Tibial artery (tissue), 4 donors: ENCODE results near the gene INPP5B.

Source experiments
- DNase-seq, 2 donors: peaks; one replicate each; pipeline ENCODE4 v3.0.0-alpha.2; 2019
- H3K27ac ChIP-seq, 2 donors: fragments of 200-600 bp; sonication (generic) in 1 of 2; 1 replicate in 1 of 2; 2 replicates in 1 of 2; pipeline ENCODE4 v1.5.1; 2018 to 2019; ENCODE audit warnings: mild to moderate bottlenecking in 1 of 2
- H3K27me3 ChIP-seq, 2 donors: fragments of 200-600 bp; sonication (generic) in 1 of 2; one replicate each; pipeline versions ENCODE4 v1.5.1 to v1.6.0; 2016 to 2019
- H3K36me3 ChIP-seq, 3 donors: fragments of 200-600 bp; sonication (generic) in 2 of 3; one replicate each; pipeline ENCODE4 v1.5.1; 2016 to 2019; ENCODE audit warnings: mild to moderate bottlenecking in 2 of 3
- H3K4me1 ChIP-seq, 4 donors: fragments of 200-600 bp; sonication (generic) in 2 of 4; 1 replicate in 3 of 4; 2 replicates in 1 of 4; pipeline ENCODE4 v1.5.1; 2016 to 2019
- H3K4me3 ChIP-seq, 2 donors: fragments of 200-600 bp; sonication (generic) in 1 of 2; 1 replicate in 1 of 2; 2 replicates in 1 of 2; pipeline ENCODE4 v1.5.1; 2018 to 2019; ENCODE audit warnings: mild to moderate bottlenecking in 2 of 2
- H3K9me3 ChIP-seq, 3 donors: fragments of 200-600 bp; sonication (generic) in 1 of 3; one replicate each; pipeline ENCODE4 v1.5.1; 2016 to 2019
- CTCF ChIP-seq, 2 experiments: fragments of 200-600 bp in 1 of 2; fragments of 450-650 bp in 1 of 2; IDR thresholded peaks; one replicate each; pipeline ENCODE4 v1.5.1; 2017 to 2019; ENCODE audit warnings: antibody characterized with exemption in 2 of 2, mild to moderate bottlenecking in 1 of 2, moderate library complexity in 1 of 2
- intact Hi-C: fragments of 100-400 bp; cut with DNase I; formaldehyde crosslinking; loops from one replicate; pipeline ENCODE4 v1.15.0; 2023; ENCODE audit warnings: low total_unique reads

The INPP5B gene

DNA sequence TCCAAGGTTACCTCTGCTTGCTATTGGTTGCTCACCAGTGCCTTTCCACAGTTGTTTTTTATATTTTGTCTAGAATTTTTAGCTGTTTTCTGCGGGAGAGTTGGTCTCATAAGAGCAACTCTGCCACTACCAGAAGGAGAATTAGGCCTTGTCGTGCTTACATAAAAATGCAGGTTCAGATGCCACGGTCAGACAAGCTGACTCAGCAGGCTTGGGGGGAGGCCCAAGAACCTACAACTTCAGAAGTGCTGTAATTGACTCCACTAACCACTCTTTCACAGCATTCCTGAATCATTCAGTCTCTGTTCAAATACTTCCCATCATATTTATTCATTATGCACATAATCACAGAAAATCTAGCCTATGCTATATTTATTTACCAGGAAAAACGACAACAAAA is 115.7 kb downstream of the INPP5B start:
- H3K36me3 ChIP-seq: peaks cover 67 to 98% (median 83%) of the 10 kb centered on the region in 3 donors

DNA sequence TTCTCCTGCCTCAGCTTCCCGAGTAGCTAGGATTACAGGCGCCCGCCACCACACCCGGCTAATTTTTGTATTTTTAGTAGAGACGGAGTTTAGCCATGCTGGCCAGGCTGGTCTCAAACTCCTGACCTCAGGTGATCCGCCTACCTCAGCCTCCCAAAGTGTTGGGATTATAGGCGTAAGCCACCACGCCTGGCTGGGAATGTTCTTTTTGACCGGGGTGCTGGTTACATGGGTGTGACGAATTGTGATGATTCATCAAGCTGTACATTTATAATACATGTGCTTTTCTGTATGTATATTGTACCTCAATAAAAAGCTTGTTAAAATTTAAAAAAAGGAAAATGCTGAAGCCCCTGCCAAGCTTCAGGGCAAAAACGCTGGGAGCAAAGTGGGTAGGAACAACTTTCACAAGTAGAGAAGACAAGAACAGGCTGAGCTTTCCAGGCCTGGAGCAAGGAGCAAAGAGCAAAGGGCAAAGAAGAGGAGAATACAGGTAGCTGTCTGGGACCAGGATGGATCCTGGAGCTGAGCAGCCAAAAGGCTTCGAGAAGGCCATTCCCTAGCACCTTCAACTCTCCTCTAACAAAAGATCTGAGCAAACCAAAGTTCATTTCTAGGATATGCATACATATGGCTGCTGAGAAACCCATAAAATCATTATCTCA is 118.3 kb downstream of the INPP5B start:
- Histone ChIP-seq H3K36me3 (peaks cover 44 to 95% (median 71%) of the 10 kb centered on the region in 3 donors), H3K27ac (no peak overlapping the region)
- DNase-seq: no peak

More for the DNA sequence above, 115.7 kb downstream of the INPP5B start:
- Histone ChIP-seq H3K27ac (no peak overlapping the region), H3K27me3 (no peaks in the 10 kb centered on the region), H3K4me1 (no peaks in the 10 kb centered on the region), H3K9me3 (no peaks in the 10 kb centered on the region), H3K4me3 (no peak overlapping the region)
- TF ChIP-seq CTCF (IDR thresholded peaks at IDR 0.05): no peak
- DNase-seq: no peak
- intact Hi-C loops: no loop called here

GRCh38 chr1:37825506-37825905 is 121.3 kb downstream of the INPP5B start:
- no peak overlapping the region for H3K4me3 ChIP-seq
- DNase-seq: no peak
- H3K36me3 ChIP-seq: peaks cover 44 to 96% (median 67%) of the 10 kb centered on the region in 3 donors
- no peaks in the 10 kb centered on the region for H3K4me1 ChIP-seq
- no peaks in the 10 kb centered on the region for H3K9me3 ChIP-seq
- no peaks in the 10 kb centered on the region for H3K27me3 ChIP-seq
- intact Hi-C loops: no loop called here
- H3K27ac ChIP-seq: no peak overlapping the region
- no peak for TF ChIP-seq CTCF (IDR thresholded peaks at IDR 0.05)

More for the DNA sequence above, 118.3 kb downstream of the INPP5B start:
- intact Hi-C loops: no loop called here
- no peaks in the 10 kb centered on the region for H3K9me3 ChIP-seq
- H3K4me1 ChIP-seq: no peaks in the 10 kb centered on the region
- H3K27me3 ChIP-seq: no peaks in the 10 kb centered on the region
- TF ChIP-seq CTCF (IDR thresholded peaks at IDR 0.05): no peak
- H3K4me3 ChIP-seq: no peak overlapping the region

DNA sequence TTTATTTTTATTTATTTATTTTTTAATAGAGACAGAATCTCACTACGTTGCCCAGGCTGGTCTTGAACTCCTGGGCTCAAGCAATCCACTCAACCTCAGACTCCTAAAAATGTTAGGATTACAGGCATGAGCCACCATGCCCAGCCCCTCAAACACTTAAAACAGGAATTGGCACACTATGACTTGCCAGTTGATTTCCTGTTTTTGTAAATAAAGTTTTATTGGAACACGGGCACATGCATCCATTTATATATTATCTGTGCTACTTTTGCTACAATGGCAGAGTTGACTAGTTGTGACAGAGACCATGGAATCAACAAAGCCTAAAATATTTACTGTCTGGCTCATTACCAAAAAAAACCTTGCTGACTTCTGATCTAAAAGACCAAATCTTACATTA is 122.9 kb downstream of the INPP5B start:
- intact Hi-C loops: no loop called here
- Histone ChIP-seq H3K27me3 (no peaks in the 10 kb centered on the region), H3K4me1 (no peaks in the 10 kb centered on the region), H3K27ac (no peak overlapping the region), H3K36me3 (peaks cover 41 to 96% (median 68%) of the 10 kb centered on the region in 3 donors), H3K9me3 (no peaks in the 10 kb centered on the region), H3K4me3 (no peak overlapping the region)
- no peak for TF ChIP-seq CTCF (IDR thresholded peaks at IDR 0.05)
- no peak for DNase-seq

DNA sequence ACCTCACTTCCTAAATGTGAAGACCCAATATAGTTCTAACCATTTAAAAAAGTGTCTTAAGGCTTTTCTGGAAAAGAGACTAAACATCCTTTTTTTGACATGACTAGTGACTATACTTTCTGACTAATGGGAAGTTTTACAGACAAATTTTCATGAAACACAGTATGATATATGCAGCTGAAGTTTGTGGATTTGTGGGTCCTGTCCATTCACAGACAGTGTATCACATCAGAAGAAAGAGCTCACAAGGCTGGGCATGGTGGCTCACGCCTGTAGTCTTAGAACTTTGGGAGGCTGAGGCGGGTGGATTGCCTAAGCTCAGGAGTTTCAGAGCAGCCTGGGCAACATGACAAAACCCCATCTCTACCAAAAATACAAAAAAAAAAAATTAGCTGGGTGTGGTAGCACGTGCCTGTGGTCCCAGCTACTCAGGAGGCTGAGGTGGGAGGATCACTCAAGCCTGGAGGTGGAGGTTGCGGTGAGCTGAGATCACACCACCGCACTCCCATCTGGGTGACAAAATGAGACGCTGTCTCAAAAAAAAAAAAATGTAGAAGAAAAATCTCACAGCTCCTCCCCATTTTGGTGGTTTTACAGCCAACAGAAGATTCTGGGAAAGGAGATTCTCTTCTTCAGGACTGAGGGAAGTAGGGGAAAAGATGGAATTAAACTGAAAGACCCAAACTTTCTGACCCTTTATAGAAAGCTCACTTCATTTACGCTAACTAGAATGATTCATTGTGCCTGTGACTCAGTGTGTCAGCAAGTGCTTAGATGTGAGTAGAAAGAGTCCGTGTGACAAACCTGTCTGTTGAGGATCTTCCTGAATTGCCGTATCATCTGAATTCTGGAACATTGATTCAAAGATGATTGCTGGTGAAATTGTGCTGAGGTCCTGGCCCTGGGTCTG is 123.7 kb downstream of the INPP5B start:
- H3K4me3 ChIP-seq: no peak overlapping the region
- intact Hi-C loops: no loop called here
- no peaks in the 10 kb centered on the region for H3K9me3 ChIP-seq
- no peaks in the 10 kb centered on the region for H3K27me3 ChIP-seq
- no peak overlapping the region for H3K27ac ChIP-seq
- peaks cover 42 to 96% (median 68%) of the 10 kb centered on the region in 3 donors for H3K36me3 ChIP-seq
- H3K4me1 ChIP-seq: no peaks in the 10 kb centered on the region
- TF ChIP-seq CTCF (IDR thresholded peaks at IDR 0.05): no peak
- no peak for DNase-seq
